Ishikawa (cell line): ENCODE measurements around the gene SCFD1.

Experiments used
- EP300 ChIP-seq: IDR thresholded peaks from 2 replicates; pipeline ENCODE4 v1.6.1; 2012; ENCODE audit warnings: borderline replicate concordance
- MAX ChIP-seq: IDR thresholded peaks from 2 replicates; pipeline ENCODE4 v1.6.1; 2012
- TCF12 ChIP-seq: IDR thresholded peaks from 2 replicates; pipeline ENCODE4 v1.6.1; 2012; ENCODE audit warnings: low read depth

GRCh38 chr14:30641207-30641606 is 19.1 kb downstream of the SCFD1 start:
- TF ChIP-seq EP300 (no peak), TCF12 (no peak), MAX (no peak)
